Measurements from ENCODE around the gene GRIK4. TPM values are rescaled to one million over a fixed set of nuclear protein-coding genes. Genes with fewer than 3 reads are reported as not detected.

GRIK4 gene
- total RNA-seq, 2 experiments from 2014 or later = not detected

- intact Hi-C loops (cut with micrococcal nuclease) = no loop called here
- H3K4me3 Mint-ChIP-seq = no peak overlapping the region
- DNase-seq = no peak
- TF ChIP-seq, protein P1, sequence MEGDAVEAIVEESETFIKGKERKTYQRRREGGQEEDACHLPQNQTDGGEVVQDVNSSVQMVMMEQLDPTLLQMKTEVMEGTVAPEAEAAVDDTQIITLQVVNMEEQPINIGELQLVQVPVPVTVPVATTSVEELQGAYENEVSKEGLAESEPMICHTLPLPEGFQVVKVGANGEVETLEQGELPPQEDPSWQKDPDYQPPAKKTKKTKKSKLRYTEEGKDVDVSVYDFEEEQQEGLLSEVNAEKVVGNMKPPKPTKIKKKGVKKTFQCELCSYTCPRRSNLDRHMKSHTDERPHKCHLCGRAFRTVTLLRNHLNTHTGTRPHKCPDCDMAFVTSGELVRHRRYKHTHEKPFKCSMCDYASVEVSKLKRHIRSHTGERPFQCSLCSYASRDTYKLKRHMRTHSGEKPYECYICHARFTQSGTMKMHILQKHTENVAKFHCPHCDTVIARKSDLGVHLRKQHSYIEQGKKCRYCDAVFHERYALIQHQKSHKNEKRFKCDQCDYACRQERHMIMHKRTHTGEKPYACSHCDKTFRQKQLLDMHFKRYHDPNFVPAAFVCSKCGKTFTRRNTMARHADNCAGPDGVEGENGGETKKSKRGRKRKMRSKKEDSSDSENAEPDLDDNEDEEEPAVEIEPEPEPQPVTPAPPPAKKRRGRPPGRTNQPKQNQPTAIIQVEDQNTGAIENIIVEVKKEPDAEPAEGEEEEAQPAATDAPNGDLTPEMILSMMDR (IDR thresholded peaks at IDR 0.05) = no peak
- H3K4me1 Mint-ChIP-seq (ENCODE audit: low read depth) = no peaks in the 10 kb centered on the region
- no peaks in the 10 kb centered on the region for H3K27me3 Mint-ChIP-seq
- no peaks in the 10 kb centered on the region for H3K36me3 Mint-ChIP-seq (ENCODE audit: low read depth)
- ChIA-PET POLR2A (no interaction called here), CTCF (no interaction called here)
- no peak overlapping the region for H3K27ac Mint-ChIP-seq
- H3K9me3 Mint-ChIP-seq = no peaks in the 10 kb centered on the region
- no peak for ATAC-seq
Measured at GRCh38 chr11:120904116-120904515, 392.6 kb downstream of the GRIK4 start.

DNA sequence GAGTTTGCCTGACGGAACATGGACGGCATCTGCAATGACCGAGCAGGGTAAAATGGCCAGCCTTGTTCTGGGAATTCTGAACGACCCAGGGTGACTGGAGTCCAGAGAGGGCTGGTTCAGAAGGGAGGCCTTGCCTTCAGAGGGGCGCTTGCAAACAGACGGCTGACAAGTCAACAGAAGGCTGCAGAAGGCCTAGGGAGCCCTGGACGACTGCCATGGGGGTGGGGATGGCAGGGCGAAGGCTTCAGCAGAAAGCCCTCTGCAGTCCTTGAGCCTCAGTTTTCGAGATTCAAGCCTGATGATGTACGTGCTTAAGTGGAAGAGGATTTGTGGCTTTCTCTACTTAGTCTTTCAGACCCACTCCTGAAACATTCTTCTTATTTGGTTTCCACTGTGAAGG lies 395.2 kb downstream of the GRIK4 start:
- Mint-ChIP-seq H3K36me3 (ENCODE audit: low read depth) (no peaks in the 10 kb centered on the region), H3K27ac (no peak overlapping the region), H3K27me3 (peaks cover 5% of the 10 kb centered on the region), H3K4me1 (ENCODE audit: low read depth) (no peaks in the 10 kb centered on the region), H3K4me3 (no peak overlapping the region), H3K9me3 (no peaks in the 10 kb centered on the region)
- ATAC-seq = no peak
- intact Hi-C loops (cut with micrococcal nuclease) = no loop called here
- CTCF ChIA-PET = no interaction called here
- POLR2A ChIA-PET = no interaction called here
- TF ChIP-seq, protein P1 (IDR thresholded peaks at IDR 0.05) = no peak
- no peak for DNase-seq

- H3K9me3 Mint-ChIP-seq = no peaks in the 10 kb centered on the region
- no peaks in the 10 kb centered on the region for H3K4me1 Mint-ChIP-seq (ENCODE audit: low read depth)
- ATAC-seq (no peak), DNase-seq (no peak)
- ChIA-PET CTCF (interaction anchor here (0.8 to 1.2 kb wide), 2 partner anchors 21 to 105 kb away, joined by 3 read pairs; no protein-coding TSS in a partner anchor), POLR2A (no interaction called here)
- TF ChIP-seq, protein P1 (IDR thresholded peaks at IDR 0.05) = no peak
- no peak overlapping the region for H3K27ac Mint-ChIP-seq
- intact Hi-C loops (cut with micrococcal nuclease) = no loop called here
- H3K4me3 Mint-ChIP-seq = no peak overlapping the region
- H3K36me3 Mint-ChIP-seq (ENCODE audit: low read depth) = no peaks in the 10 kb centered on the region
- H3K27me3 Mint-ChIP-seq = peaks cover 8% of the 10 kb centered on the region
Measured at GRCh38 chr11:120907971-120908370, 396.4 kb downstream of the GRIK4 start.

DNA sequence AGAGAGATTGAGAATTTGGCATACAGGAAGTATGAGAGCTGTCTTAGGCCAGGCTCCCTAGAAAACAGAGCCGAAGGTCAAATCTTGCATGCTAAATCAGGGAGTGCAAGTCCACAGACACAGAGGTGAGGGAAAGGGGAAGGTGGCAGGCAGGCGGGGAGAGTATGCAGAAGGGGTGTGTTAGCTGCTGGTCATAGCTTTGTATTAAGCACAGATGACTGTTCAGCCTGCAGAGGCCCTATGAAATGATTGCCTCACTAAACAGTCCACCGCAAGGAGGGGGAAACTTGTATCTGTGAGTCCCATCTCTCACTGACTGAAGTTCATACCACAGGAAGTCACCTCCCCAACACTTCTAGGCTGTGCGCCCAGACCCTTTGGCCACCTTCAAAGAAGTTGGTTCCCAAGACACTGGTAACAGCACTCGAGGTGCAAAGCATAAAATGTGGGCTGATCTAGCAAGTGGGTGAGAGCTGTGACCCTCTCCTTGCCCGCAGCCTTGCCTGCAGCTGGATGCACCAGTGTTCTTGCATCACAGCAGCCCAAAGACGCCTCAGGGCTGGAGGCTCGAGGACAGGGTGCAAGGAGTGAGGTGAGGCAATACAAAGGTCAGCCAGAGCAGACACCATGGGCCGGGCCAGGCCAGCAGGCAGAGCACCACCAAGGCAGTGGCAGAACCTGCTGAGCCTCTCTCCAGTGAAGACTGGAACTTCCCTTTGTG lies 397.1 kb downstream of the GRIK4 start:
- CTCF ChIA-PET = interaction anchor here (0.8 to 1.2 kb wide), 2 partner anchors 21 to 106 kb away, joined by 3 read pairs; no protein-coding TSS in a partner anchor
- no peak for ATAC-seq
- Mint-ChIP-seq H3K4me3 (no peak overlapping the region), H3K36me3 (ENCODE audit: low read depth) (no peaks in the 10 kb centered on the region), H3K9me3 (no peaks in the 10 kb centered on the region), H3K27me3 (peaks cover 8% of the 10 kb centered on the region), H3K4me1 (ENCODE audit: low read depth) (no peaks in the 10 kb centered on the region), H3K27ac (no peak overlapping the region)
- DNase-seq = no peak
- intact Hi-C loops (cut with micrococcal nuclease) = no loop called here
- TF ChIP-seq, protein P1 (IDR thresholded peaks at IDR 0.05) = no peak
- POLR2A ChIA-PET = no interaction called here

DNA sequence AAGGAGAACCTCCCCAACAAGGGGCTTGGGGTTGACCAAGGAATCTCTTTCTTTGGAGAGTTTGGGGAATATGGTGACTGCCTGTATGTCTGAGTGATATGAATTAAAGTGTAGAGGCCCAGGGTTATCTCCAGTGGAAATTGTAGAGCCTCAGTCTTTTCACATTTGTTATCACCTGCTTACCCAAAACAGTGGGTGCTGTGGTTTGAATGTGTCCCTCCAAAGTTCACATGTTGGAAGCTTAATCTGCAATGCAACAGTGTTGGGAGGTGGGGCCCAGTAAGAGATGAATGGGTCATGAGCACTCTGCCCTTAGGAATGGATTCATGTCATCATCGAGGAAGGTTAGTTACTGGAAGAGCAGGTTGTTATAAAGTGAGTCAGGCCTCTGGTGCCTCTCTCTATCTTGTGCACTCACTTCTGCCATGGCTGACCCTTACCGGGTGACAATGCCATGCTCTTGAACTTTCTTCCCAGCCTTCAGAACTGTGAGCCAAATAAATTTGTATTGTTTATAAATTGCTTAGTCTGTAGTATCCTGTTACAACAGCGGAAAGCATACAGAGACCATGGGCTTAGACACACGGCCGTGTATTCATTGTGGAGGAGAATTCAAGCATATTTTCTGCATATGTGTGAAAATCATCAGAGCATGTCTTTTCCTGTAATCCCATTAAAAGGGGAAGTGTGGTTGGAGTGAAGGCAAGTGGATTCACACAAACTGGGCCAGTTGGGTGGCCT lies 398.3 kb downstream of the GRIK4 start:
- no peak for ATAC-seq
- Mint-ChIP-seq H3K36me3 (ENCODE audit: low read depth) (no peaks in the 10 kb centered on the region), H3K9me3 (no peaks in the 10 kb centered on the region), H3K4me3 (no peak overlapping the region), H3K27ac (no peak overlapping the region), H3K27me3 (peaks cover 9% of the 10 kb centered on the region), H3K4me1 (ENCODE audit: low read depth) (no peaks in the 10 kb centered on the region)
- intact Hi-C loops (cut with micrococcal nuclease) = no loop called here
- TF ChIP-seq, protein P1 (IDR thresholded peaks at IDR 0.05) = no peak
- CTCF ChIA-PET = no interaction called here
- POLR2A ChIA-PET = no interaction called here
- no peak for DNase-seq
